Measurements from ENCODE around the gene SOX5. TPM values are rescaled to one million over a fixed set of nuclear protein-coding genes. Genes with fewer than 3 reads are reported as not detected.
"Not testable (repeated sequence)": the region's sequence is repeated elsewhere in the genome, so short reads cannot be mapped to it uniquely, and the experiment has no call there.

The SOX5 gene
- total RNA-seq, 1 donor from 2014 or later: 2.2 TPM

DNA sequence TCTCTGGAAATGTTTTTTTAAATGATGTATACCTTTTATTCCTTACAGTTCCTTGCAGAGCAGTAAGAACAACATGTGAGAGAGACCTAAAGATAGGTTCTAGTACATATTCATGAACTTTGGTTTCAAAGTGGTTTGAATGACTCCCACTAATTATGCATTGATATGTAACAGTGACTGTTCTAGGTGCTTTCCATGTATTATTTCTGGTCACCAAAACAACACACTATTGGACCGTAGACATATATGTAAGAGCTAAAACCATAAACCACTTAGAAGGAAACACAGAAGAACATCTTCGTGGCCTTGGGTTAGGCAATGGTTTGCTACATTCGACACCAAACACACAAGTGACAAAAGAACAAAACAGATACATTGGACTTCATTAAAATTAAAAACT lies 37.9 kb downstream of the SOX5 start:
- no peak for DNase-seq (ENCODE audit: extremely low read depth, low read depth, low spot score)

GRCh38 chr12:23909551-23909950 lies 39.9 kb downstream of the SOX5 start:
- no peak for DNase-seq (ENCODE audit: extremely low read depth, low read depth, low spot score)

DNA sequence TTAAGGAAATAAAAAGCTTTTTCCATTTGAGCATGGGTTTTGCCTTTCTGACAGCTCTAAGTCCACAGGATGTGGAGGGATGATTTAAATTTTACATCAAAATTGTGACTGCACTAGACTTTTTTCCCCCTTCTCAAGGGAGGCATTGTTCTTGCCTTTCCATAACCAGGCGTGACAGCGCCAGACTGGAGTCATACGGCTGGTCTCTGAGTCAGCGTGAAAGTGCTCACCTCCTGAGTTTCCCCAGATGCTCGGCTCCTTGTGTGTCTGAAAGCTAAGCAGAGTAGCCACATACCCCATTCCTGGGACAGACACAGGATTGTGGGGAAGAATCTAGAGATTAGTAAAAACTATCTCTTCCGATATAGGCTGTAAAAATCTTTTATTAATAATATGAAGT lies 43.1 kb downstream of the SOX5 start:
- no peak for DNase-seq (ENCODE audit: extremely low read depth, low read depth, low spot score)

DNA sequence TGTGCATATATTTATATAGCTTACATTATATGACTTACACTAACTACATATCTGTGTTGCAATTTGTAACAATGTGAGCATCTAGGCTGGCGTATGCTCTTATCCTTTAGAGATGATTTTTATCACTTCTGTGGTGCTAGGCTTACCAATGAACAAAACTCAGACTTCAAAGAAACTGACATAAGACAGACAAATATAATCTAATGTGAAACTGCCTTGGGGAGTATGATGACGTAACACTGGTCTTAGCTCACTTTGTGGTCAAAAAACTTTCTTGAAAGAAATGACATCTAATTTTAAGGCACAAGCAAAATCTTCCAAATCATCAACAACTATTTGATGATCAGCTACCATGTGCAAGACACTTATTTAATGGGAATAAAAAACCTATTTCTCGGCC lies 50.0 kb downstream of the SOX5 start:
- DNase-seq (ENCODE audit: extremely low read depth, low read depth, low spot score): no peak

DNA sequence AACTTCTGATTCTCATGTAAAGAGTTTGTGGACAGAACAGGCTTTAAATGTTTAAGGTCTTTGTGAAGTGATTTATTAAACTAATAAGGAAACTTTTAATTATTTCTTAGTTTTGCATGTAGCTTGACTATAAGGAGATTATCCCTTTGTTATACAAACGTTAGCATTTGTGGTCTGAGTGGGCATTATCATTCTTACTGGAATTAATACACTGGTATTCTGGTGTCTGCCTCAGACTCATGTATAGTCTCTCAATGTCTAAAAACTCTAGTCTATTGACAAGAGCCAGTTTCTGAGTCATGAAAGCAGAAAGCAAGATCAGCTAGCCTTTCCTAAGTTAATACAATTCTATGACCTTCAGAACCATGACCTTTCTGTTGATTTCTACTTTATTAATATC lies 51.3 kb downstream of the SOX5 start:
- DNase-seq (ENCODE audit: extremely low read depth, low read depth, low spot score): no peak

DNA sequence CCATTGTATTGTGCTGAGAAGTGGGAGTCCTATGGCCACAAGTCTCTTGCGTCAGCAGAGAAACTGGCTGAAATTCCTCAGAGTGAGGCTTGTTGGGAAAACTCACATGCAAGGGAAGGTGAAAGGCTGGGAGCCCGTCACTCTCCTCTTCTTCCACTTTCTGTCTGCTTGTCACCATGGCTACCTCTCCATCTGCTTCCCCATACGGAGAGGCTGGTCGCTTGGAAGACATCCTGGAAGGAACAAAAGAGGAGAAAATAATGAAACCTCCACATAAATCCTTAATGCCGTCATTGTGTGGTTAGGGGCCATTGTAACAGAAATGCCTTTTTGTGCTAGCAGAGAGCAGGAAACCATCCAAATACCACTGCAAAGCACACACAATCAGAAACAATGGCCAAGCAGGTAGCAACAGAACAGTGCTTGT lies 53.7 kb downstream of the SOX5 start:
- DNase-seq (ENCODE audit: extremely low read depth, low read depth, low spot score): peak; percentile 63

DNA sequence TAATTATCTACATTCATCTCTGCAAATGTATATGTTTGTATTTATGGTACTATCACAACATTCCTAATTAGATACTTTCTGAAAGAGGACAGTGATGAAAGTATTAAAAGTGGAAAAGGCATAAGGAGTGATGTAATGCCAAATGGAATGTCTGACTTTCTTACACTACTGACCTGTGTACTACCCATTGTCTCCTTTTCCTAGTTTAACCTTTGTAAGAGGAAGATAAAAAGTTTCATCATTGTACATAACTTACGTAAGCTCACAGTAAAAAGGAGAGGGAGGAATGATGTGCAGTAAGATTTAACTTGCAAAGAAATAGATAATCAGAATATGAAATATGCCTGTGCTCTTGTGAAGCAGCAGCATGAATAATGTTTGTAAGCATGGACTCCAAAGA lies 55.9 kb downstream of the SOX5 start:
- DNase-seq (ENCODE audit: extremely low read depth, low read depth, low spot score): no peak

GRCh38 chr12:23891115-23891514 lies 58.4 kb downstream of the SOX5 start:
- no peak for DNase-seq (ENCODE audit: extremely low read depth, low read depth, low spot score)

GRCh38 chr12:23889069-23889440 lies 60.4 kb downstream of the SOX5 start:
- DNase-seq (ENCODE audit: extremely low read depth, low read depth, low spot score): no peak

GRCh38 chr12:23888396-23889068 lies 60.9 kb downstream of the SOX5 start:
- DNase-seq (ENCODE audit: extremely low read depth, low read depth, low spot score): no peak

DNA sequence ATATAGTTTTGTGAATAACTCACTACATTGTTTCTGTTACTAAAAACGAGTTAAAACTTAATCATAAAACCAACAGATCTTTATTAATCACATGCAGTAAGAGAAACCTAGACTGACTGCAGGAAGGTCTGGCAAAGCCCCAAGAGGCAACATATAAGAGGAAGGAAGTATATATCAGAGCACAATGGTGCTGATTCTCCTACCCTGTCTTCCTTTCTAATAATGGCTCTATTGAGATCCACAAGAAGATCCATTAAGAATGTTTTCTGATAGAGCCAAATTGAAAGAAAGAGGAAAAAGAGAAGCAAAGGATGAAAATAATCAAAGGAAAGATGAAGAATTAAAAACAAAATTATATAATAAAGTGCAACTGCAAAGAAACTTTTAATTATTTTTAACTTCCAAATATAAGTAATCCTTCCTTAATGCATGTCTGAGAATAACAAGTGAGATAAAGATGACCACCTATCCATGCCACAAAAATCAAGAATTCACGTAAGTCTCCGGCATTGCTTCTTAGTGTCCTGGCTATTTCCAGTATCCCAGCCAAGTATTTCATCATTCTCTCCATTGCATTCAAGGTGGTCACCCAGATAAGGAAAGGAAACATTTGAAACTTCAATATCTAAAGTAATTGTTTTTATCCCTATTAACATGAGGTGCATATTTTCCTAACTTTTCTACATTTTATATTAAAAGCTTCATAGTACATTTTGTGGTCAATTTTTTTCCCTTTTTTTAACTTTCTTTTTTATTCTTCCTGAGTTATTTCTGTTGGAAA lies 62.2 kb downstream of the SOX5 start:
- DNase-seq (ENCODE audit: extremely low read depth, low read depth, low spot score): no peak

- DNase-seq (ENCODE audit: extremely low read depth, low read depth, low spot score): no peak
Observed at GRCh38 chr12:23885394-23885793, 64.1 kb downstream of the SOX5 start.

GRCh38 chr12:23884909-23885308 lies 64.6 kb downstream of the SOX5 start:
- DNase-seq (ENCODE audit: extremely low read depth, low read depth, low spot score): no peak

DNA sequence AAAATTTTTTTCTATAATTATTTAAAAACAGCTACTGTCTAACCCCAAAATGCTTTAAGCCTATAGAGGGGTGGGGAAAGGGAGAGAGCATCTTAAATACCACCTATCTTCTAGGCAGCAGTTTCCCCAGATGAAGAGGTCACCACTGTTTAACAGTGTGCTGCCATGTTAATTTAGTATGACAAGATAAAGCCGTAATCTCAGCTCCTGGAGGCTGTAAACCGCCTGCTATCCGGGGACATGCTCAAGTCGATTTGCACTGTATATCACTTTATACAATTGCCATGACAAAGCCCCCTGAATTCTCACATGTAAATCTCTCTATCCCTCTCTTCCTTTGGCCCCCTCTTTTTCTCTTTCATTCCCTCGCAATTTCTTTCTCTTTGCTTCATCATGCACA lies 68.5 kb downstream of the SOX5 start:
- no peak for DNase-seq (ENCODE audit: extremely low read depth, low read depth, low spot score)

DNA sequence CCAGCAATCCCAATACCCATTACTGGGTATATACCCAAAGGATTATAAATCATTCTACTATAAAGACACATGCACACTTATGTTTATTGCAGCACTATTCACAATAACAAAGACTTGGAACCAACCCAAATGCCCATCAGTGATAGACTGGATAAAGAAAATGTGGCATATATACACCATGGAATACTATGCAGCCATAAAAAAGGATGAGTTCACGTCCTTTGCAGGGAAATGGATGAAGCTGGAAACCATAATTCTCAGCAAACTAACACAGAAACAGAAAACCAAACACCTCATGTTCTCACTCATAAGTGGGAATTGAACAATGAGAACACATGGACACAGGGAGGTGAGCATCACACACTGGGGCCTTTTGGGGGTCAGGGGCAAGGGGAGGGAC lies 72.9 kb downstream of the SOX5 start:
- not testable (repeated sequence) for DNase-seq (ENCODE audit: extremely low read depth, low read depth, low spot score)

DNA sequence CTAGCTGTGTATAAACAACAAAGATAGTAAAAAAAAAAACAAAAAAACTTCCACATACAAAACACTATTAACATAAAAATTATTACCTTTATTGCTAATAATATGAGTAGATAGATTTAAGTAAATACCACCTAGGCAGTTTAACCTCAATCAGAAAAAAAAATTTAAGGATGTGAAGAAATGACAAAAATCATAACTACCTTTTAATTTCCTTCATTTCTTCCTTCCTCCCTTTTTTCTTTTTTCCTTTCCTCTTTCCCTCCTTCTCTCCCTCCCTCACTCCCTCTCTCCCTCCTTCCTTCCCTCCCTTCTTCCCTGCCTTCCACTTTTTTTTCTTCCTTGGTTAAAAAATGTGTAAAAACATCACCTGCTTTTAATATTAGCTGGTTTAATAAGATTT lies 81.7 kb downstream of the SOX5 start:
- DNase-seq (ENCODE audit: extremely low read depth, low read depth, low spot score): no peak

- DNase-seq (ENCODE audit: extremely low read depth, low read depth, low spot score): no peak
Observed at GRCh38 chr12:23862701-23863100, 86.8 kb downstream of the SOX5 start.

- DNase-seq (ENCODE audit: extremely low read depth, low read depth, low spot score): no peak
Observed at GRCh38 chr12:23860019-23860418, 89.5 kb downstream of the SOX5 start.

DNA sequence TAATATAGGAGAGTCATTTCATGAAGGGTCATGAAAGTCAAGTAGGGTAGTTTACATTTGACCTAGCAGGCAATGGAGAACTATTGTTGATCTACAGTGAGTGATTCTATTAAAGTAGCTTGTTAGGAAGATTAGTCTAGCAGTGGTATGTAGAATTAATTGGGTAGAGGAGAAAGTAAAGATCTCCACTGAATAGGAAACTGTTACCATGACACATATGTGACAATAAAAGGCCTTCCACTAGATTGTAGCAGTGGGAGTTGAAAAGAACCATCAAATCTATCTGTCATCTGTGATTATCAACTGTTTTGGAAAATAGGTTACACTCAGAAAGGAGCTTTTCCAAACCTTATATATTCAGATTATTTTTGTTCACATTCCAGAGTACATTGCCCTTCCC lies 92.3 kb downstream of the SOX5 start:
- no peak for DNase-seq (ENCODE audit: extremely low read depth, low read depth, low spot score)

- no peak for DNase-seq (ENCODE audit: extremely low read depth, low read depth, low spot score)
Observed at GRCh38 chr12:23855813-23856212, 93.7 kb downstream of the SOX5 start.

DNA sequence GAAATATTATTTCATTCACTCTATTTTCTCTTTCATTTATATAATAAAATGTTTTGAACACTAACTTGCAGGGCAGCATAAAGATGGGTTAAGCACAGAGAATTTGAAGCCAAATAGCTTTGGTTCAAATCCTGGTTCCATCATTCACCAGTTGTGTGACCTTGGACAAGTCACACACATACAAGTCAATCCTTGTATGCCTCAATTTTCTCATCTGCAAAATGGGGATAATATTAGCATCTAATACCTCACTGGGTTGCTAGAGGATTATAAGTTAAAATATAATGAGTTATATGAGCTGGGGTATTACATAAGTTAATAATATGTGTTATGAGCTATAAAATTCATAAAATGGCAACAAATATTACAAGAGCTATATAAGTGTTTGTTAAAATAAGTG lies 94.9 kb downstream of the SOX5 start:
- no peak for DNase-seq (ENCODE audit: extremely low read depth, low read depth, low spot score)

DNA sequence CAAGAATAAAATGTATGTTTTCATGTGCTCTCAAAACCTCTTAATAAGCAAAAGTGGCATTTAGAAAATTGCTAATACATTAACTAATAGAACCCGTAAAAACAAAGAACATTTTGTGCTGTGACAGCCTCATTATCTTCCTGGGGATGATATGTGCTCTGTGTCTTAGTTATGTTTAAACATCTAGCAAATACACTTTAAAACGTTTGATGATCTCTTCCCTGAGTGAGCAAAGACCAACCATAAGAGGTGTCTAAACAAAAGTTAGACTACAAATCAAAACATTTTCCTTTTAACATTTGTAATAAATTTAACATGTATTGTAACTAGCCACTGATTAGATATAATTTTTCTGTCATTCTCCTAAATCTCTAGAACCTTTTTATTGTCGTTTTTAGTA lies 95.8 kb downstream of the SOX5 start:
- DNase-seq (ENCODE audit: extremely low read depth, low read depth, low spot score): no peak

GRCh38 chr12:23851602-23852001 lies 97.9 kb downstream of the SOX5 start:
- DNase-seq (ENCODE audit: extremely low read depth, low read depth, low spot score): no peak

Measured in glomerular endothelial cell (primary cell).